GM13976 (cell line): ENCODE measurements around the gene PPP3CA.

Experiments used
- DNase-seq: peaks from one replicate; pipeline ENCODE4 v3.0.0; 2012; ENCODE audit warnings: low spot score
- CTCF ChIP-seq: IDR thresholded peaks from 2 replicates; pipeline ENCODE4 v1.5.1; 2012; ENCODE audit warnings: borderline replicate concordance, mild to moderate bottlenecking; ENCODE audit not compliant: insufficient read depth; ENCODE audit errors: extremely low read depth, missing control alignments, control extremely low read depth
- in situ Hi-C: fragments of 300-500 bp; cut with MboI; formaldehyde crosslinking; loops from one replicate; pipeline ENCODE4 v1.12.0; 2022; ENCODE audit warnings: low sequenced_read_pairs, mixed read lengths, inconsistent platforms; ENCODE audit not compliant: unreplicated experiment

The PPP3CA gene

GRCh38 chr4:100981447-100982204 lies 365.7 kb downstream of the PPP3CA start:
- in situ Hi-C loops = no loop called here
- DNase-seq = no peak
- no peak for TF ChIP-seq CTCF

- no peak for TF ChIP-seq CTCF
- in situ Hi-C loops = no loop called here
- DNase-seq = no peak
Observed at GRCh38 chr4:100979736-100980135, 367.6 kb downstream of the PPP3CA start.

GRCh38 chr4:100977746-100978397 lies 369.5 kb downstream of the PPP3CA start:
- in situ Hi-C loops = no loop called here

GRCh38 chr4:100977274-100977673 lies 370.1 kb downstream of the PPP3CA start:
- DNase-seq = no peak
- no peak for TF ChIP-seq CTCF
- in situ Hi-C loops = no loop called here

More at GRCh38 chr4:100977746-100978397, 369.5 kb downstream of the PPP3CA start:
- TF ChIP-seq CTCF = no peak
- no peak for DNase-seq
